ENCODE results near the gene C5orf34.
"Not testable (repeated sequence)": the region's sequence is repeated elsewhere in the genome, so short reads cannot be mapped to it uniquely, and the experiment has no call there.

The C5orf34 gene

GRCh38 chr5:43520615-43521014 is 5.7 kb upstream of the C5orf34 start:
- in situ Hi-C loops (cut with HindIII; ENCODE audit: low sequenced_read_pairs), result no loop called here

GRCh38 chr5:43515678-43516048 is 715 bp upstream of the C5orf34 start:
- in situ Hi-C loops (cut with HindIII; ENCODE audit: low sequenced_read_pairs), result no loop called here

- in situ Hi-C loops (cut with HindIII; ENCODE audit: low sequenced_read_pairs), result no loop called here
These were observed 505 bp downstream of the C5orf34 start for GRCh38 chr5:43514471-43514815.

GRCh38 chr5:43514025-43514424 is 923 bp downstream of the C5orf34 start:
- in situ Hi-C loops (cut with HindIII; ENCODE audit: low sequenced_read_pairs), result no loop called here

- in situ Hi-C loops (cut with HindIII; ENCODE audit: low sequenced_read_pairs), result not testable (repeated sequence)
These were observed 3.9 kb downstream of the C5orf34 start for GRCh38 chr5:43511062-43511461.

- in situ Hi-C loops (cut with HindIII; ENCODE audit: low sequenced_read_pairs), result no loop called here
These were observed 16.4 kb downstream of the C5orf34 start for GRCh38 chr5:43498581-43498980.

- in situ Hi-C loops (cut with HindIII; ENCODE audit: low sequenced_read_pairs), result no loop called here
These were observed 17.4 kb downstream of the C5orf34 start for GRCh38 chr5:43497311-43498104.

- in situ Hi-C loops (cut with HindIII; ENCODE audit: low sequenced_read_pairs), result no loop called here
These were observed 23.6 kb downstream of the C5orf34 start for GRCh38 chr5:43491326-43491725.

- in situ Hi-C loops (cut with HindIII; ENCODE audit: low sequenced_read_pairs), result no loop called here
These were observed 28.6 kb downstream of the C5orf34 start for GRCh38 chr5:43486353-43486752.

GRCh38 chr5:43485406-43485805 is 29.5 kb downstream of the C5orf34 start:
- in situ Hi-C loops (cut with HindIII; ENCODE audit: low sequenced_read_pairs), result no loop called here

GRCh38 chr5:43484106-43484849 is 30.7 kb downstream of the C5orf34 start:
- in situ Hi-C loops (cut with HindIII; ENCODE audit: low sequenced_read_pairs), result no loop called here

GRCh38 chr5:43483298-43484105 is 31.4 kb downstream of the C5orf34 start, which contains the start of gene TMEM267:
TSS of gene TMEM267 (minus strand) at chr5:43483865. CDS start at chr5:43453969, 29,896 bp downstream.
- in situ Hi-C loops (cut with HindIII; ENCODE audit: low sequenced_read_pairs), result no loop called here

- in situ Hi-C loops (cut with HindIII; ENCODE audit: low sequenced_read_pairs), result no loop called here
These were observed 32.3 kb downstream of the C5orf34 start for GRCh38 chr5:43482490-43483297.

GRCh38 chr5:43469671-43470391 is 45.1 kb downstream of the C5orf34 start:
- in situ Hi-C loops (cut with HindIII; ENCODE audit: low sequenced_read_pairs), result no loop called here

- in situ Hi-C loops (cut with HindIII; ENCODE audit: low sequenced_read_pairs), result no loop called here
These were observed 47.8 kb downstream of the C5orf34 start for GRCh38 chr5:43467100-43467499.

GRCh38 chr5:43465455-43465854 is 49.5 kb downstream of the C5orf34 start:
- in situ Hi-C loops (cut with HindIII; ENCODE audit: low sequenced_read_pairs), result not testable (repeated sequence)

- in situ Hi-C loops (cut with HindIII; ENCODE audit: low sequenced_read_pairs), result no loop called here
These were observed 53.9 kb downstream of the C5orf34 start for GRCh38 chr5:43461066-43461465.

- in situ Hi-C loops (cut with HindIII; ENCODE audit: low sequenced_read_pairs), result no loop called here
These were observed 58.4 kb downstream of the C5orf34 start for GRCh38 chr5:43456556-43456955.

GRCh38 chr5:43441575-43441974 is 73.4 kb downstream of the C5orf34 start:
- in situ Hi-C loops (cut with HindIII; ENCODE audit: low sequenced_read_pairs), result not testable (repeated sequence)

Measured in DLD1 (cell line).